HG02884 (cell line): ENCODE measurements around the gene KCNIP2.
"Not testable (repeated sequence)": the region's sequence is repeated elsewhere in the genome, so short reads cannot be mapped to it uniquely, and the experiment has no call there.

Experiments used
- ATAC-seq: cut with Tn5 transposase; IDR thresholded peaks from one replicate; pipeline ENCODE4 v1.9.1; 2021; ENCODE audit warnings: mild to moderate bottlenecking, moderate library complexity; ENCODE audit not compliant: unreplicated experiment

Gene KCNIP2

GRCh38 chr10:101828766-101829551 is 14.6 kb downstream of the KCNIP2 start:
- ATAC-seq, result no peak

- no peak for ATAC-seq
These were observed 15.5 kb downstream of the KCNIP2 start for GRCh38 chr10:101827919-101828600.

GRCh38 chr10:101826852-101827434 is 16.7 kb downstream of the KCNIP2 start:
- no peak for ATAC-seq

GRCh38 chr10:101824736-101825135 is 18.9 kb downstream of the KCNIP2 start:
- no peak for ATAC-seq

- ATAC-seq, result peak; percentile 18
These were observed 24.5 kb downstream of the KCNIP2 start for GRCh38 chr10:101818872-101819633.

GRCh38 chr10:101818119-101818871 is 25.3 kb downstream of the KCNIP2 start, which contains the start of gene OGA:
Gene OGA, minus strand, starts transcription at chr10:101818444. Its CDS starts 422 bp downstream, at chr10:101818022.
- peak; percentile 80 for ATAC-seq

GRCh38 chr10:101817337-101818118 is 26.1 kb downstream of the KCNIP2 start:
- ATAC-seq, result no peak

GRCh38 chr10:101816913-101817336 is 26.7 kb downstream of the KCNIP2 start:
- ATAC-seq, result no peak

GRCh38 chr10:101816376-101816775 is 27.2 kb downstream of the KCNIP2 start:
- no peak for ATAC-seq

- ATAC-seq, result peak; percentile 33
These were observed 29.0 kb downstream of the KCNIP2 start for GRCh38 chr10:101814466-101815071.

- ATAC-seq, result no peak
These were observed 31.0 kb downstream of the KCNIP2 start for GRCh38 chr10:101812606-101813005.

- no peak for ATAC-seq
These were observed 36.4 kb downstream of the KCNIP2 start for GRCh38 chr10:101807158-101807557.

- no peak for ATAC-seq
These were observed 40.1 kb downstream of the KCNIP2 start for GRCh38 chr10:101803511-101803910.

GRCh38 chr10:101797403-101798059 is 46.1 kb downstream of the KCNIP2 start:
- no peak for ATAC-seq

- no peak for ATAC-seq
These were observed 50.1 kb downstream of the KCNIP2 start for GRCh38 chr10:101793526-101793925.

- no peak for ATAC-seq
These were observed 53.9 kb downstream of the KCNIP2 start for GRCh38 chr10:101789686-101790085.

GRCh38 chr10:101789231-101789630 is 54.4 kb downstream of the KCNIP2 start:
- ATAC-seq, result not testable (repeated sequence)

GRCh38 chr10:101785801-101786200 is 57.8 kb downstream of the KCNIP2 start:
- ATAC-seq, result no peak

GRCh38 chr10:101784558-101784957 is 59.0 kb downstream of the KCNIP2 start:
- no peak for ATAC-seq
